Endometrial microvascular endothelial cells (primary cell): ENCODE results near the gene PITPNC1. TPM values are rescaled to one million over a fixed set of nuclear protein-coding genes. Genes with fewer than 3 reads are reported as not detected.

Source experiments
- total RNA-seq: library from RNA; depleted of rRNA; stranded (reverse); fragments of >200 nt; gene quantifications from one replicate; pipeline ENCODE4 v1.2.3, GENCODE V29; 2015; ENCODE audit errors: inconsistent ontology term

The PITPNC1 gene
- total RNA-seq, 1 donor from 2014 or later, result 7.1 TPM

Other genes starting within 250 kb of the PITPNC1 start
- 18.2 TPM for gene HELZ, start 132.1 kb upstream of the PITPNC1 start, total RNA-seq
- gene PSMD12, start 10.7 kb upstream of the PITPNC1 start, total RNA-seq, result 48.9 TPM